GM12865 (cell line): Measurements from ENCODE around the gene CNTNAP2.
A peak's percentile ranks its signal among the peaks of the same experiment; 100 is the strongest.

Experiments used
- DNase-seq: peaks from one replicate; pipeline ENCODE4 v3.0.0; 2010; ENCODE audit warnings: low read depth
- H3K4me3 ChIP-seq: 2 replicates; pipeline ENCODE4 v1.5.1; 2011; ENCODE audit warnings: mild to moderate bottlenecking, low read depth, low read length, control low read depth
- CTCF ChIP-seq: IDR thresholded peaks from 2 replicates; pipeline ENCODE4 v1.5.1; 2011; ENCODE audit warnings: low read length, control low read depth, low read depth, inconsistent platforms; ENCODE audit not compliant: insufficient read depth; ENCODE audit errors: missing control alignments

Gene CNTNAP2

GRCh38 chr7:147980826-147981813, 1864.5 kb downstream of the CNTNAP2 start:
- H3K4me3 ChIP-seq: no peak overlapping the region; the same call in 1 of the 2 replicates
- no peak for TF ChIP-seq CTCF
- peak; percentile 63 for DNase-seq

GRCh38 chr7:147982307-147982706, 1865.7 kb downstream of the CNTNAP2 start:
- DNase-seq: peak; percentile 4
- no peak for TF ChIP-seq CTCF
- H3K4me3 ChIP-seq: no peak overlapping the region

GRCh38 chr7:147984265-147984664, 1867.7 kb downstream of the CNTNAP2 start:
- H3K4me3 ChIP-seq: no peak overlapping the region
- TF ChIP-seq CTCF: no peak
- no peak for DNase-seq

GRCh38 chr7:147990079-147990478, 1873.5 kb downstream of the CNTNAP2 start:
- no peak for TF ChIP-seq CTCF
- DNase-seq: no peak
- H3K4me3 ChIP-seq: no peak overlapping the region

- TF ChIP-seq CTCF: no peak
- DNase-seq: no peak
- no peak overlapping the region for H3K4me3 ChIP-seq
Measured at GRCh38 chr7:147990942-147991341, 1874.3 kb downstream of the CNTNAP2 start.

- no peak for DNase-seq
- H3K4me3 ChIP-seq: no peak overlapping the region
- no peak for TF ChIP-seq CTCF
Measured at GRCh38 chr7:147992698-147993097, 1876.1 kb downstream of the CNTNAP2 start.

- H3K4me3 ChIP-seq: no peak overlapping the region
- no peak for TF ChIP-seq CTCF
- no peak for DNase-seq
Measured at GRCh38 chr7:147997636-147998035, 1881.0 kb downstream of the CNTNAP2 start.
